Fibroblast of the conjunctiva (primary cell): ENCODE results near the gene BRD9.
"Not testable (repeated sequence)": the region's sequence is repeated elsewhere in the genome, so short reads cannot be mapped to it uniquely, and the experiment has no call there.

Experiments used
- DNase-seq: peaks from one replicate; pipeline ENCODE4 v3.0.0-alpha.2; 2010; ENCODE audit warnings: low read depth

Gene BRD9

DNA sequence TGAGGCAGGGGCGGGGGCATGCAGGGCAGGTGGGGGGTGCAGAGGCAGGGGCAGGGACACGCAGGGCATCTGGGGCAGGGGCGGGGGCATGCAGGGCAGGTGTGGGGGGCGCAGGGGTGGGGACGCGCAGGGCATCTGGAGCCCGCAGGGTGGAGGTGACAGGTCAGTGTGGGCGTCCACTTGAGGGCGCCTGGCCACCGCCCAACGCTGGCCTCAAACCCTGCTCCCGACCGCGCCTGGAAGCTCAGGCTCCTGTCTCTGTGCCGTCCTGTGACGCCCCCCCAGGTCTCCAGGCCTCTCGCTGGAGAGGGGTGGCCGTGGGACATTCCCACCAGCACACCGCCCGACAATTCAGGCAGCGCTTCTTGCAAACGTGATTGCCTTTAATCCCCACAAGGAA, 48.7 kb downstream of the BRD9 start:
- not testable (repeated sequence) for DNase-seq

DNA sequence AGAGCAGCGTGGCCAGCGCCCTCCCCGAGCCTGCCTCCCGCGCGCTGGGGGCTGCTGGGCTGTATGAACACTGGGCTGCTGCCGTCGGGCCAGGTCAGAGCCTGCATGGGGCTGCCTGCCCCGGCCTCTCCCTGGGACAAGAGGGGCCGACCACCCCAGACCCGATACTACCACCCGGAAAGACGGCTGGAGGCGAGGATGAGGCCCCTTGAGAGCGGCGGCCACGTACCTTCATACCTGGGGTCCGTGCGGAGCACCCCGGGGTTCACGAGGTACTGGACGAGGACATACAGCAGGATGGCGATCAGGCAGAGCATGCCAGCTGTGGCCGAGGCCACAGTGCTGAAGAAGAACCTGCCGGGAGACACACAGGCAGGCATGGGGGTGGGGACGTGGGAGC, 49.2 kb downstream of the BRD9 start:
- not testable (repeated sequence) for DNase-seq

DNA sequence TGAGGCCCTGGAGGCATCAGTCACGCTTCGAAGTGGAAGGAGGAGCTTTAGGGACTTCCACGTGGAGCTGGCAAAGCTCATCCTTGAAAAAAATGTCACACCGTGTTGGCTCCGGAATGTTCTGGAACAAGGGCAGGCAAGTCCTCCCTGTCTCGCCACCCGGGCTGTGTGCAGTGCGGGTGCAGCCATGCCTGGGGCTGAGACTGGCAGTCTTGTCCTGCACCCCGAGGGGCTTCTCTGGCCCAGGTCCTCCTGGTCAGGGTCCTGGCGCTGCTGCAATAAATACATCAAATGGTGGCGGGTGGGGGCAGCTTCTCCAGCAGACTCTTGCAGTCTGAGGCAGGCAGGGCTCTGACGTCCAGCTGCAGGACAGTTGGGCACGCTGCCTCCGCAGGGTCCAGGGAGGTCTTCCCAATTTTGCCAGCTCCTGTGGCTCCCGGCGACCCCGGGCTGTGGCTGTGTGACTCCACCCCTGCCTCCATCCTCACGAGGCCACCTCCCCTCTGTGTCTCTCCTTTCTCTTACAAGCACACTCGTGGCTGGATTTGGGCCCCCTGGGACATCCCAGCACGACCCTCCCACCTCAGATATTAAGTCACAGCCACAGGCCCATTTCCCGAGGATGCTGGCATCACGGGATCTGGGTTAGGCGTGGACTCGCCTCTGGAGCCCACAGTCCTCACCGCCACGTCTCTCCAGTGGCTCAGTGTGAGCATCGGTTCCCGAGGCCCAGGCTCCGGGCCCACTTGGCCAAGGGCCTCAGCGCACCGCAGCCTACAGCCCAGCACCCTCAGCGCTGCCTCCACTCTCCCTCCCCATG, 50.0 kb downstream of the BRD9 start:
- not testable (repeated sequence) for DNase-seq

DNA sequence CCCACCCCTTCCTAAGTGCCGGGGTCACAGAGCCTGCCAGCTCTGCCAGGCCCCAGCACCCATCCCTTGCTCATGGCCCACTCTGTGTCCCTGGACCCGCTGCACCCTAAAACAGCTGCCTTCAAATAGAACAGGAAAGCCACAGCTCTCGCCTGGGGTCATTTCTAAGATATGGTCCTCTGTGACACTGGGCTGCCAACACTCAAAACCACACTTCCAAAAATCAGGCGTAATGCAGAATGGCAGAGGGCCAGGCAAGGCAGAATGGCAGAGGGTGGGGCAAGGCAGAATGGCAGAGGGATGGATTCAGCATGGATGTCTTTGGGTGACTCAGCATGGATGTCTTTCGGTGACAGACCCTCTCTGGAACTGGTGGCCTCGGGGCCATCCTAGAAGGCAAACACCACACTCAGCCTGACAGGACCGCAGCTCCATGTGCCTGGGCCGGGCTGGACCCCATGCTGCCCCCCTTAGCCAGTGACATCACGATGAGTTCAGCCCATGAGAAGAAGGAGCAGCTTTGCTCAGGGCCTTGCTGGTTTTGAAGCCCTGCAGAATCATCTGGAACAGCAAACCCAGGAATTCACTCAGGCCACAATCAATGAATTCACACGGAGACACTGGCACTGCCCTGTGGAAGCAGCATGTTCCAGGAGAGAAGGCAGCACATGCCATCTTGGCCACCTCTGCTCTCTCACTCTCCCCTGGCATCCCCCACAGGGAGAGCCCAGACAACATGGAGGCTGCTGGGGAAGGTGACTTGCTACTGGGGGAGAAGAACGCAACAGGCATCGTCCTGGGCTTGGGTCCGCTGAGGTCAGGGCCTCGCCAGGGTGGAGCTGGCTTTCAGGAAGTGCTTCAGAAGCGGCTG, 50.8 kb downstream of the BRD9 start:
- DNase-seq: not testable (repeated sequence)

DNA sequence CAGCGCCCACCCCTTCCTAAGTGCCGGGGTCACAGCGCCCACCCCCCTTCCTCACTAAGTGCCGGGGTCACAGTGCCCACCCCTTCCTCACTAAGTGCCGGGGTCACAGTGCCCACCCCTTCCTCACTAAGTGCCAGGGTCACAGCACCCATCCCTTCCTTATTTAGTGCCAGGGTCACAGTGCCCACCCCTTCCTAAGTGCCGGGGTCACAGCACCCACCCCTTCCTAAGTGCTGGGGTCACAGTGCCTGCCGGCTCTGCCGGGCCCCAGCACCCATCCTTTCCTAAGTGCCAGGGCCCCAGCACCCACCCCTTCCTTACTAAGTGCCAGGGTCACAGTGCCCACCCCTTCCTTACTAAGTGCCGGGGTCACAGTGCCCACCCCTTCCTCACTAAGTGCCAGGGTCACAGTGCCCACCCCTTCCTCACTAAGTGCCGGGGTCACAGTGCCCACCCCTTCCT, 51.6 kb downstream of the BRD9 start:
- not testable (repeated sequence) for DNase-seq

DNA sequence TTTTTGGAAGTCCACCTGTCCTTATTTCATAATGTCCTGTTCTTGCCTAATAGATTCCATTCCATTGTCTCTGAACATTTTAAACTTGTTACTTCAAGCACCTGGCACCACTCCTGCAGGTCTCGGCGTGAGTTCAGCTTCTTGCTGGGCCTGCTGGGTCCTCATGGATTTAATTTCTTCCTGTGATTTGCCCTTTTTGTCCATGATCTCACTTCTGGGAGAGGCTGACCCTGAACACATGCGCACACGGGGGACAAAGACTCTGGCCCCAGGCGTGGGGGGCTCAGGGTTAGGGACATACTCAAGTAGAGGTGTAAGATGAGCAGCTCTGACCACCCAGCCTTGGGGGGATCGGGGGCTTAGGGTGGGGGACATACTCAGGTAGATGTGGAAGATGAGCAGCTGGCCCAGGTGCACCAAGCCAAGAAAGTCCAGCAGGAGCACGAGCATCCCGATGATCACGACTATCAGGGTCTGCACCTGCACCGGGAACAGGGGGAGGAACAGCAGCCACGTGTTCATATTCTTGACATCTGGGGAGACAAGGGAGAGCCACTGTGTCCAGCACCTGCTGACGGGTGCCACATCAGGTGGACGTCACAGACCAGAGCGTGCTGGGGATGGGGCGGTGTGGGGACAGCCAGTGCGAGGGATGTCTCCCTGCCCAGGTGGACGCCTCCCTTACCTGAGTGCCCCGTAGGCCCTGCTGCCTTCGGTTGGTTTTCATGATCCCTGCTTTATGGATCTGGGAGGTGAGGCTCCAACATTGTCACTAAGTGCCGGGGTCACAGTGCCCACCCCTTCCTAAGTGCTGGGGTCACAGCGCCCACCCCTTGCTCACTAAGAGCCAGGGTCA, 52.3 kb downstream of the BRD9 start:
- not testable (repeated sequence) for DNase-seq

DNA sequence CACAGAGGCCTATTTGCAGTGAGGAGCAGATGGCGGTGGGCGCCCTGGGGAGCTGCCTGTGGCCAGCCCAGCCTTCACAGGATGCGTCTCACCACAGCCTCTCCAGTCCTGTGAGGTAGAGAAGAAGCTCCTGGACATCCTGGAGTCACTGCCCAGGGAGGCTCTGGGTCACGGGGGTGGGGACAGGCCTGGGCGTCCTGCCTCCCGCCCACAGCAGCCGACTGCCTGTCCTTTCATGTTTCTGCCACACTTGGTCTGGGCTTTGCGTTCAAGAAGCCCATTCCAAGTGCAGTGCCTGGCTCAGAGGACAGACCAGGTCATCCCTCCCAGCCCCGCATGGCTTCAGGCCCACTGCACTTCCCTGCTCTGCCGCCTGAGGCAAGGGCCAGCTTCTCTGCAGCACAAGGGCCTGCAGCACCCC, 54.2 kb downstream of the BRD9 start:
- DNase-seq: not testable (repeated sequence)

DNA sequence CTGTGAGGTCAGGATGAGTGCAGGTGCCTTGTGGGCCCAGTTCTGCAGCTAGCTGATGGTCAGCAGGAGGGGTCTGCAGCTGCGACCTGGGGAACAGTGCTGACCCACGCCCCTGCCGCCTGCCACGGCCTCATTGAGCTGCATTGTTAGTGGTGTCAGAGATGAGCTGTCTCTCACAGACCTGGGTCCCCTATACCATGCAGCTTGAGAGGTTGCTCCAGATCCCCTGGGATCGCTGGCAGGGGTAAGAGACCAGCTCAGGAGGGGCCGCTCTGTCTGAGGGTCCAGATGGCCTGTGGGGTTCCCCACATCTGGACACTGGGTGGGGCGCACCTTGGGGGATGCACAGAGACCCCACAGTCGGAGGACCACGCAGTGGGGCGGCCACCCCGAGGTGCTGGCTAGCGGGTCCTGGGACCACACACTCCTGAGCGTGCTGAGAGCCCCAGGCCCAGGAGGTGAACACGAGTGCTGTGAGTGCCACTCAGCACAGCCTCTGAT, 54.9 kb downstream of the BRD9 start:
- DNase-seq: not testable (repeated sequence)

DNA sequence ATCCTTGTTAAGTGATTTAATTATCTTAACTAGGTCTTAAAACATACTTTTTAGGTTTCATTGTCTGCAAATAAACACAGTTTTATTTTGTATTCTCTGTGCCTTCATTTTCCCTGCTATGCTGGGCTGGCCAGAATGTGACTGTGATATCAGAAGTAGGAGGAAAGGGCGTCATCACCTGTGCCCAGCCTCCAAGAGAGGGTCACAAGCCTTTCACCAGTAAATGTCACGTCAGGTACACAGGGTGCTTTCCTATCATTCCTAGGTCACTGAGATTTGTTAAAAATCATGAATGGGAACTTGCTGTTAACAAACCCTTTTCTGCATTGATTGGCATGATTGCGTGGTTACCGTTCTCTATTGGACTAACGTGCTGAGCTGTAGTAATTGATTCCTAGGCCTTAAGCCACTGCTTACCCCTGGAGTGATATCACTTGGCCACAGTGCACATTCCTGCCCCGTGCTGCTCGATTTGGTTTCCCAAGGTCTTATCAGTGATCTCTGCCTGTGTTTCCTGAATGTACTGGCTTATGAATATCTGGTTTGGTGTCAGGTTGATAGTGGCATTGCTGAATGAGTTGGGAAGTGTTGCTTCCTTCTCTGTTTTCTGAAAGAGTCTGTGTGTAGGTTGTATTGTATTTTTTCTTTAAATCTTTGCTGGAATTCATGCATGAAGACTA, 56.5 kb downstream of the BRD9 start:
- DNase-seq: not testable (repeated sequence)

DNA sequence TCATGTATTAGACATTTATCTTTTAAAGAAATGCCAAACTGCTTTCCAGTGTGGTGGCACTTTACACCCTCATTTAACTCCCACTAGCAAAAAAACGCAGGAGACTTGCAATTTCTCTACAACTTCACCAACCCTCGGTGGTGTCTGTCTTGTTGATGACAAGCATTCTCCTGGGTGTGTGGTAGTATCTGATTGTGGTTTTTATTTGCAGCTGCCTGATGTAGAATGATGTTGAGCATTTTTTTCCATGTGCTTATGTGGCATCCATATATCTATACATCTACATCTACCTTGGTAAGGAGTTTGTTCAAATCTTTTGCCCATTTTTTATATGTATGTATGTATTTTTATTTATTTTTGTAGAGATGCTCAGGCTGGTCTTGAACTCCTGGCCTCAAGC, 58.6 kb downstream of the BRD9 start:
- DNase-seq: not testable (repeated sequence)

DNA sequence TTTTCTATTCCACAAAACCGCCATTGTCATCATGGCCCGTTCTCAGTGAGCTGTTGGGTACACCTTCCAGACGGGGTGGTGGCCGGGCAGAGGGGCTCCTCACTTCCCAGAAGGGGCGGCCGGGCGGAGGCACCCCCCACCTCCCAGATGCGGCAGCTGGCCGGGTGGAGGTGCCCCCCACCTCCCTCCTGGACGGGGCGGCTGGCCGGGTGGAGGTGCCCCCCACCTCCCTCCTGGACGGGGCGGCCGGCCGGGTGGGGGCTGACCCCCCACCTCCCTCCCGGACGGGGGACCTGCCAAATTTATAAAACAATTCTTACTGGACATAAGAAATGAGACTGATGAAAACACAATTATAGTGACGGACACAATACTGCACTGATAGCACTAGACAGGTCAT, 64.4 kb downstream of the BRD9 start:
- not testable (repeated sequence) for DNase-seq

DNA sequence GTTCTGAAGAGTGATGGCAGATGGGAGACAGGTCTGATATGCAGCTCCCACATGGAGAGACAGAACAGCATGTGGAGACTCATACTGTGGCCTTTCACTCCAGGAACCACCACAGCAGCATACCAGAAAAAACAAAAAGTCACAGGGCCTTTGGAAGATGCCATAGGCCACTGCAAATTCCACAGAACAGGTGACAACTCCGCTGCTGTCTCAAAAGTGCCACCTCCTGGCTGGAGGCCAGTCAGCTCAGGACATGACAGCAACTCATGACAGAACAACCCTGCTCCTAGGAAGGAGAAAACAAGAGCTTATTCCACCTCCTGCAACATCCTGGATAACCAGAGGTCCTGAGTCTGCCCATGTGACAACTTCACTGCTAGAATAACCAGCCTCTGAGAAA, 67.1 kb downstream of the BRD9 start:
- DNase-seq: not testable (repeated sequence)

DNA sequence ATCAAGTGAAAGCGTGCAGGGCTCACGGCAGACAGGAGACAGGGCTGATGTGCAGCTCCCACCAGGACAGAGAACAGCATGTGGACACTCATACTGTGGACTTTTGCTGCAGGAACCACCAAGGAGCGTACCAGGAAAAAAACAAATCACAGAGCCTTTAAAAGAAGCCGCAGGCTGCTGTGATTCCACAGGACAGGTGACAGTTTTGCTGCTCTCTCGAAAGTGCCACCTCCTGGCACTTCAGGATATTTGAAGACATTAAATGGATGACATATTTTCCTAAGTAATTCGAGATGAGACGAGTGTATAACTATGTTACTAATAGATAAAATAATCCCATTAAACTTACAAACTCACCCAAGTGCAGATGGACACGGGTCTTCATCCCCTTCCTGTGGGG, 71.1 kb downstream of the BRD9 start:
- no peak for DNase-seq

DNA sequence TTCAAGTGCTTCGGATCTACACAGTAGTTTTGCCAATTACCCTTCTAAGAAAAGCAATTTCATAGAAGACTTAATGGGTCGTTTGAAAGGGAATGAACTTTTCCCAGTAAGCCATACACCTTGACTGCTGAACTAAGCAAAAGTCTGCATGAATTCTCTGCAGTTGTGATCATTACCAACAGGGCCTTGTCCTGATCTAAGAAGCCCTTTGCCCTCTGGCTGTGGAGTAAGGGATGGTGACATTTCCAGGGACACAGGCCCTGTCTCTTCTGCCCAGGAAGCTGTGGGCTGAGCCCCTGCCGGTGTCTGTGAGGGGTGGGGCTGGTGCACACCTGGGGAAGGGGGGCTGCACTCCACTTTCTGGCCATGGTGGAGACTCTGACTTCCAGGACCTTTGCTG, 72.4 kb downstream of the BRD9 start:
- DNase-seq: no peak

DNA sequence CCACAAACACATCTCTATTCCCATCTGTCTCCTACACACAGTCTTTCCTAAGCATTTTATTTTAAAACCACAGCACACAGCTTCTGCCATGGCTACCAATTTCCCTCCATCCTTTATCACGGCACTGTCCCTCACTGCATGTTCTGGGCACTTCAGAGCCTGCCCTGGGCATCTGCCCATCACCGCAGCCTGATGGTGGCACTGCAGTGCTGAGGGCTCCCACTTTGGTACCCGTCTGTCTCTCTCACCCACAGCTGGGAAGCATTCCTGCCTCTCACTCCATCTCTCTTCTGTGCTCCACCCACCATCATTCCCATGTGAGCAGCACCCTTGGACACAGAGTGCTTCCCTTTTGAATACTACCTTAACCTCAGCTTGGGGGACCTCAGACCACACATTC, 73.5 kb downstream of the BRD9 start:
- DNase-seq: no peak

DNA sequence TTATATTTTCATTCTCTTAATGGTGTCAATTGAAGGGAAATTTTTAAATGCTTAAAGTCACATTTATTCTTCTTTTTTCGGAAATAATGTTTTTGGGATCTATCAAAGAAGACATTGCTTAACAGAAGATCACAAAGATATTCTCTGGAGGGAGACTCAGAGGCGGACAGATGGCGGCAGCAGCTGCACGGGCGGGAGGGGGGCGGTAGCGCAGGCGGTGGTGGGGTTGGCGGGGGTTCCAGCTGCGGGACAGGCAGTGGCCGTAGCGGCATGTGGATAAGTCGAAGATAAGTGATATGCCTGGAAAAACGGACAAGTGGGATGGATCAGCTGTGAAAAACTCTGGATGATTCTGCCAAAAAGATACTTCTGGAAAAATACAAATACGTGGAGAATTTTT, 76.4 kb downstream of the BRD9 start:
- DNase-seq: no peak

DNA sequence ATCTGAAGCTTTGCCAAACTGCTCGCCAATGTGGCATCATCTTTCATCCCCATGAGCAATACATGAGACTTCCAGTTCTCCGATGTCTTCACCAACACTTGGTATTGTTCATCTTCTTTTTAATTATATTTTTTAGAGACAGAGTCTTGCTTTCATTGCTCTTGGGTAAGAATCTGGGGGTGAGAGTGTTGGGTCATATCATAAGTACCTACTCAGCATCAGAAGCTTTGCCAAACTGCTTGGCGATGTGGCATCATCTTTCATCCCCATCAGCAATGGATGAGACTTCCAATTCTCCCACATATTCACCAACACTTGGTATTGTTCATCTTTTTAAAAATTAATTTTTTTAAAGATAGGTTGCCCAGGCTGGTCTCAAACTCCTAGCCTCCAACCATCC, 77.2 kb downstream of the BRD9 start:
- no peak for DNase-seq
